ENCODE data around the gene ATP11A.

DNA sequence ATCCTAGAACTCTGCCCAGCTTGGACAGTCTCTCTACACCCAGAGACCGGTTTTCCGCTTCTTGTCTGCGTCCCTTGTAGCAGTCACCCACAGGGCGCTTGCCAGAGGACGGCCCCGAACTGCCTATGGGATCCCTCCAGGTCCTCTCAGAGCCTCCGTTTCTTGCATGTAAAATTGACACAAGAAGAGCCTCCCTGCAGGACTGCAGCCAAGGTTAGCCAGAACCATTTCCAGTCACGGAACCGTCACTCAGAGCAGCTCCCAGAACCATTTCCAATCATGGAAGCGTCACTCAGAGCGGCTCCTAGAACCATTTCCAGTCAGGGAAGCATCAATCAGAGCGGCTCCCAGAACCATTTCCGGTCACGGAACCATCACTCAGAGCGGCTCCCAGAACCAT lies 65.5 kb downstream of the ATP11A start:
- TF ChIP-seq EZH2 (IDR thresholded peaks at IDR 0.05; ENCODE audit: insufficient read depth, poor library complexity, severe bottlenecking): no peak
- TF ChIP-seq EZH2phosphoT487 (IDR thresholded peaks at IDR 0.05; ENCODE audit: insufficient read depth, low read depth): no peak
